Keratinocyte (primary cell): ENCODE data around the gene PROCR. TPM values are rescaled to one million over a fixed set of nuclear protein-coding genes. Genes with fewer than 3 reads are reported as not detected.

Experiments
- DNase-seq: peaks from one replicate; pipeline ENCODE4 v3.0.0-alpha.2; 2011; ENCODE audit warnings: low read depth, missing footprints, low spot score
- FAIRE-seq: peaks from 2 replicates; lab custom pipeline; 2011; peaks lifted over from hg19 to GRCh38; lab: Jason Lieb, UNC
- H2AFZ ChIP-seq: 2 replicates; pipeline ENCODE4 v1.6.0; 2012; ENCODE audit warnings: low read length, control low read depth, inconsistent platforms; ENCODE audit not compliant: control insufficient read depth
- H3K27ac ChIP-seq: 2 replicates; pipeline ENCODE4 v1.5.1; 2011; ENCODE audit warnings: low read length; ENCODE audit not compliant: control insufficient read depth, insufficient read depth
- H3K27me3 ChIP-seq: 3 replicates; pipeline ENCODE4 v1.6.0; 2011; ENCODE audit warnings: low read length; ENCODE audit not compliant: control insufficient read depth, insufficient read depth; ENCODE audit errors: extremely low read depth
- H3K36me3 ChIP-seq, 2 experiments: 2 replicates in 1 of 2; 3 replicates in 1 of 2; pipeline ENCODE4 v1.5.1; 2011; ENCODE audit warnings: low read length in 2 of 2, mild to moderate bottlenecking in 1 of 2; ENCODE audit not compliant: control insufficient read depth in 2 of 2, insufficient read depth in 2 of 2; ENCODE audit errors: extremely low read depth in 1 of 2
- H3K4me1 ChIP-seq: 3 replicates; pipeline ENCODE4 v1.5.1; 2011; ENCODE audit warnings: low read length; ENCODE audit not compliant: control insufficient read depth, insufficient read depth; ENCODE audit errors: extremely low read depth
- H3K4me2 ChIP-seq: 3 replicates; pipeline ENCODE4 v1.6.0; 2011; ENCODE audit warnings: low read depth, low read length; ENCODE audit not compliant: control insufficient read depth, insufficient read depth; ENCODE audit errors: extremely low read depth
- H3K4me3 ChIP-seq, 3 experiments: fragments of 200-600 bp in 1 of 3; sonication (generic) in 1 of 3; 2 replicates in 2 of 3; 3 replicates in 1 of 3; pipeline ENCODE4 v1.5.1; 2011 to 2016; ENCODE audit warnings: low read length in 3 of 3, mild to moderate bottlenecking in 3 of 3, control low read depth in 2 of 3, inconsistent platforms in 1 of 3, low read depth in 1 of 3, mixed read lengths in 1 of 3, mixed run types in 1 of 3, moderate library complexity in 1 of 3; ENCODE audit not compliant: control insufficient read depth in 2 of 3, insufficient read depth in 2 of 3; ENCODE audit errors: extremely low read depth in 1 of 3
- H3K79me2 ChIP-seq: 2 replicates; pipeline ENCODE4 v1.6.0; 2012; ENCODE audit warnings: low read length; ENCODE audit not compliant: control insufficient read depth, insufficient read depth
- H3K9ac ChIP-seq: 3 replicates; pipeline ENCODE4 v1.6.0; 2011; ENCODE audit warnings: low read length; ENCODE audit not compliant: control insufficient read depth, insufficient read depth; ENCODE audit errors: extremely low read depth
- H3K9me1 ChIP-seq: 3 replicates; pipeline ENCODE4 v1.6.0; 2011; ENCODE audit warnings: low read length; ENCODE audit not compliant: control insufficient read depth, insufficient read depth; ENCODE audit errors: extremely low read depth
- H3K9me3 ChIP-seq: 2 replicates; pipeline ENCODE4 v1.5.1; 2012; ENCODE audit warnings: low read depth, low read length; ENCODE audit not compliant: control insufficient read depth
- H4K20me1 ChIP-seq: 3 replicates; pipeline ENCODE4 v1.6.0; 2011; ENCODE audit warnings: low read length; ENCODE audit not compliant: control insufficient read depth, insufficient read depth; ENCODE audit errors: extremely low read depth
- EZH2 ChIP-seq: IDR thresholded peaks from one replicate; pipeline ENCODE4 v1.6.1; 2012; ENCODE audit warnings: inconsistent platforms, mild to moderate bottlenecking, low read length, moderate library complexity
- dilution Hi-C: fragments of 300-500 bp; cut with MboI; formaldehyde crosslinking; loops from one replicate; pipeline ENCODE4 v1.7.0; 2020; ENCODE audit warnings: low sequenced_read_pairs; ENCODE audit not compliant: extremely low pct_ligation_motif_present
- polyA plus RNA-seq, 5 experiments: library from polyadenylated mRNA; depleted of rRNA in 3 of 5; stranded (reverse) in 3 of 5; stranded (forward) in 1 of 5; unstranded in 1 of 5; fragments of >200 nt; gene quantifications; 1 replicate in 1 of 5; 2 replicates in 3 of 5; 3 replicates in 1 of 5; pipeline versions ENCODE4 v1.2.1 to v1.2.3, GENCODE V29; 2011 to 2012; ENCODE audit warnings: missing spikeins in 2 of 5, low read depth in 1 of 5, low replicate concordance in 1 of 5
- TF ChIP-seq, protein P1 (sequence below), 3 experiments: IDR thresholded peaks in 1 of 3; conservative IDR thresholded peaks in 1 of 3; optimal IDR thresholded peaks in 1 of 3; 2 replicates in 2 of 3; 3 replicates in 1 of 3; pipeline versions ENCODE3 to v1.5.1; 2011; ENCODE audit warnings: low read length in 3 of 3, mild to moderate bottlenecking in 3 of 3, moderate library complexity in 2 of 3, control low read depth in 1 of 3, inconsistent platforms in 1 of 3; ENCODE audit not compliant: insufficient read depth in 2 of 3; ENCODE audit errors: extremely low read depth in 1 of 3

PROCR gene
- polyA plus RNA-seq, 1 donor (not counting 4 experiments of a cell fraction or from before 2014, with no cell fraction given) = 74.1 TPM

DNA sequence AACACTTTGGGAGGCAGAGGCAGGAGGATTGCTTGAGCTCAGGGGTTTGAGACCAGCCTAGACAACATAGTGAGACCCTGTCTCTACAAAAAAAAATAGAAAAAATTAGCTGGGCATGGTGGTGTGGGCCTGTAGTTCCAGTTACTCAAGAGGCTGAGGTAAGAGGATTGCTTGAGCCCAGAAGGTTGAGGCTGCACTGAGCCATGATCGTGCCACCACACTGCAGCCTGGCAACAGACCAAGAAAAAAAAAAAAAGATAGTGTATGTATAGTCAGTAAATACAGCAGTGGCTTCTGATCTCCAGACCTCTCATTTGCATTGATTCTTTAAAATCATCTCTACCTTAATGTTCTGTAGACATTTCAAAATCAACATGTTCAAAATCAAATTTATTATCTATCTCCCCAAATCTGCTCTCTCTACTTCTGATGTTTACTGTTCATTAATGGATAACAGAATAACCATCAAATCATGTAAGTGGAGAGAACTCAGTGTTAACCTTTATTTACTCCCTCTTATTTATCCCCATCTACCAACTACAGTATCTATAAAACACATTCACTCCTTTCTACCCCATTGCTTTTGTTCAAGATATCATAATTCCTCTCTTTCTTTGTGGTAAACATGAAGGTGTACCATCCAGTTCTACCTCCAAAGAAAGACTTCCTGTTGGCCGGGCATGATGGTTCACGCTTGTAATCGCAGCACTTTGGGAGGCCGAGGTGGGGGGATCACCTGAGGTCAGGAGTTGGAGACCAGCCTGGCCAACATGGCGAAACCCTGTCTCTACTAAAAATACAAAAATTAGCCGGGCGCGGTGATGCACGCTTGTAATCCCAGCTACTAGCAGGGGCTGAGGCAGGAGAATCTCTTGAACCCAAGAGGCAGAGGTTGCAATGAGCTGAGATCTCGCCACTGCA, 7.7 kb downstream of the PROCR start:
- dilution Hi-C loops = no loop called here
- FAIRE-seq = no peak
- TF ChIP-seq EZH2 = no peak
- TF ChIP-seq, protein P1, sequence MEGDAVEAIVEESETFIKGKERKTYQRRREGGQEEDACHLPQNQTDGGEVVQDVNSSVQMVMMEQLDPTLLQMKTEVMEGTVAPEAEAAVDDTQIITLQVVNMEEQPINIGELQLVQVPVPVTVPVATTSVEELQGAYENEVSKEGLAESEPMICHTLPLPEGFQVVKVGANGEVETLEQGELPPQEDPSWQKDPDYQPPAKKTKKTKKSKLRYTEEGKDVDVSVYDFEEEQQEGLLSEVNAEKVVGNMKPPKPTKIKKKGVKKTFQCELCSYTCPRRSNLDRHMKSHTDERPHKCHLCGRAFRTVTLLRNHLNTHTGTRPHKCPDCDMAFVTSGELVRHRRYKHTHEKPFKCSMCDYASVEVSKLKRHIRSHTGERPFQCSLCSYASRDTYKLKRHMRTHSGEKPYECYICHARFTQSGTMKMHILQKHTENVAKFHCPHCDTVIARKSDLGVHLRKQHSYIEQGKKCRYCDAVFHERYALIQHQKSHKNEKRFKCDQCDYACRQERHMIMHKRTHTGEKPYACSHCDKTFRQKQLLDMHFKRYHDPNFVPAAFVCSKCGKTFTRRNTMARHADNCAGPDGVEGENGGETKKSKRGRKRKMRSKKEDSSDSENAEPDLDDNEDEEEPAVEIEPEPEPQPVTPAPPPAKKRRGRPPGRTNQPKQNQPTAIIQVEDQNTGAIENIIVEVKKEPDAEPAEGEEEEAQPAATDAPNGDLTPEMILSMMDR (optimal IDR thresholded peaks at IDR 0.05 in 1 of 3, IDR thresholded peaks at IDR 0.05 in 1 of 3, conservative IDR thresholded peaks at IDR 0.05 in 1 of 3; ENCODE audit: extremely low read depth in 1 of 3, insufficient read depth in 2 of 3, low read length in 3 of 3) = no peak
- DNase-seq = no peak
- no peaks in the 10 kb centered on the region for H3K9me3 ChIP-seq
- no peaks in the 10 kb centered on the region for H3K9me1 ChIP-seq
- H4K20me1 ChIP-seq = no peaks in the 10 kb centered on the region
- no peak overlapping the region for H3K4me2 ChIP-seq
- H3K4me3 ChIP-seq = no peak overlapping the region
- H3K36me3 ChIP-seq = peaks cover 12 to 20% of the 10 kb centered on the region in 2 experiments
- no peaks in the 10 kb centered on the region for H3K27me3 ChIP-seq
- peaks cover 1% of the 10 kb centered on the region for H3K79me2 ChIP-seq
- no peaks in the 10 kb centered on the region for H3K4me1 ChIP-seq
- no peak overlapping the region for H3K9ac ChIP-seq
- no peak overlapping the region for H3K27ac ChIP-seq
- H2AFZ ChIP-seq = no peak overlapping the region

DNA sequence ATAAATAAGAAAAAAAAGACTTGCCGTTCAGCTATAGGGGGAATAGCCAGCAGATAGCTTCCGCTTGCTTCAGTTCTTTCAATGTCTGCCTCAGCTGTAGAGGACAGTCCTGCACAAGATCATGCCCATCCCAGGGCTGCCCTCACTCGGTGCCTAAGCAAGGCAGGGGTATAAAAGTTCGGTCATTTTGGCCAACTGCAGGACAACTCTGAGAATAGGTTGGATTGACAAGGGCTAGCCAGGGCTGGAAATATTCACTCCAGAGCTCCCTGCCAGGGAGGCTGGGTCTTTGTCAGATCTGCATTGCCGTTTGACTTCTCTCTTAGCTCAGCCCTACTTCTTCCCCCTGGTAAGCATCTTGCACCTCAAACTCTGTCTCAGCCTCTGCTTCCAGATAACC, 8.4 kb downstream of the PROCR start:
- DNase-seq (no peak), FAIRE-seq (no peak)
- Histone ChIP-seq H3K9me3 (no peaks in the 10 kb centered on the region), H3K9ac (no peak overlapping the region), H3K4me1 (no peaks in the 10 kb centered on the region), H2AFZ (no peak overlapping the region), H4K20me1 (no peaks in the 10 kb centered on the region), H3K4me3 (no peak overlapping the region), H3K79me2 (no peaks in the 10 kb centered on the region), H3K36me3 (peaks cover 9 to 20% of the 10 kb centered on the region in 2 experiments), H3K27ac (no peak overlapping the region), H3K27me3 (no peaks in the 10 kb centered on the region), H3K9me1 (no peaks in the 10 kb centered on the region), H3K4me2 (no peak overlapping the region)
- dilution Hi-C loops = no loop called here
- TF ChIP-seq, protein P1 (optimal IDR thresholded peaks at IDR 0.05 in 1 of 3, IDR thresholded peaks at IDR 0.05 in 1 of 3, conservative IDR thresholded peaks at IDR 0.05 in 1 of 3; ENCODE audit: extremely low read depth in 1 of 3, insufficient read depth in 2 of 3, low read length in 3 of 3) = no peak
- no peak for TF ChIP-seq EZH2
